HFF-Myc (cell line): ENCODE results near the gene HS2ST1.

ENCODE experiments used
- DNase-seq: peaks from one replicate; pipeline ENCODE4 v3.0.0-alpha.2; 2011; ENCODE audit warnings: low read depth; ENCODE audit errors: extremely low read depth
- H3K4me3 ChIP-seq: replicated peaks from 2 replicates; pipeline ENCODE4 v1.5.1; 2011; ENCODE audit warnings: low read depth, mild to moderate bottlenecking, control low read depth, low read length
- CTCF ChIP-seq: IDR thresholded peaks from 2 replicates; pipeline ENCODE4 v1.5.1; 2012; ENCODE audit warnings: mild to moderate bottlenecking, low read depth, low read length, control low read depth; ENCODE audit errors: missing control alignments

The HS2ST1 gene

GRCh38 chr1:87045761-87046304 is 131.4 kb downstream of the HS2ST1 start:
- H3K4me3 ChIP-seq, result no peak overlapping the region
- DNase-seq, result no peak
- TF ChIP-seq CTCF, result no peak

- H3K4me3 ChIP-seq, result no peak overlapping the region
Observed at GRCh38 chr1:87046951-87047350, 132.5 kb downstream of the HS2ST1 start.

GRCh38 chr1:87048237-87048636 is 133.8 kb downstream of the HS2ST1 start:
- H3K4me3 ChIP-seq, result no peak overlapping the region
- no peak for TF ChIP-seq CTCF
- no peak for DNase-seq

More at GRCh38 chr1:87046951-87047350, 132.5 kb downstream of the HS2ST1 start:
- TF ChIP-seq CTCF, result no peak
- no peak for DNase-seq

- DNase-seq, result no peak
- H3K4me3 ChIP-seq, result no peak overlapping the region
- no peak for TF ChIP-seq CTCF
Observed at GRCh38 chr1:87051965-87052364, 137.5 kb downstream of the HS2ST1 start.

- no peak for TF ChIP-seq CTCF
- DNase-seq, result no peak
- H3K4me3 ChIP-seq, result no peak overlapping the region
Observed at GRCh38 chr1:87052400-87052799, 138.0 kb downstream of the HS2ST1 start.

GRCh38 chr1:87052961-87053360 is 138.5 kb downstream of the HS2ST1 start:
- no peak for DNase-seq
- no peak for TF ChIP-seq CTCF
- H3K4me3 ChIP-seq, result no peak overlapping the region

GRCh38 chr1:87053446-87053845 is 139.0 kb downstream of the HS2ST1 start:
- H3K4me3 ChIP-seq, result no peak overlapping the region
- no peak for TF ChIP-seq CTCF
- DNase-seq, result no peak
